ENCODE results near the gene RAB39B. TPM values are rescaled to one million over a fixed set of nuclear protein-coding genes. Genes with fewer than 3 reads are reported as not detected.
A peak's percentile ranks its signal among the peaks of the same experiment; 100 is the strongest.

Gene RAB39B
- total RNA-seq, 1 experiment from 2014 or later: 2.0 TPM

GRCh38 chrX:155237719-155238118 is 26.6 kb downstream of the RAB39B start:
- BruUV-seq (replicated peaks): no TSS peak
- POLR2A ChIA-PET: no interaction called here

GRCh38 chrX:155235891-155236290 is 28.4 kb downstream of the RAB39B start:
- in situ Hi-C loops (cut with HindIII; ENCODE audit: low pct_unique_long_range_greater_than_20kb, low sequenced_read_pairs): no loop called here

More at GRCh38 chrX:155237719-155238118, 26.6 kb downstream of the RAB39B start:
- Histone ChIP-seq H3K9me3 (ENCODE audit: control insufficient read depth, insufficient read depth, low read depth, low read length) (no peaks in the 10 kb centered on the region), H3K27me3 (ENCODE audit: control insufficient read depth, insufficient read depth, low read length) (no peaks in the 10 kb centered on the region), H3K4me3 (ENCODE audit: low read depth in 2 of 2, low read length in 2 of 2) (no peak overlapping the region), H3K36me3 (ENCODE audit: control insufficient read depth, insufficient read depth, low read length) (peaks cover 40% of the 10 kb centered on the region), H3K4me1 (ENCODE audit: control insufficient read depth, insufficient read depth, low read length) (no peaks in the 10 kb centered on the region), H3K27ac (ENCODE audit: low read length) (no peak overlapping the region)
- no peak for DNase-seq (ENCODE audit: low read depth, low spot score)
- TF ChIP-seq TCF7L2 (IDR thresholded peaks at IDR 0.05; ENCODE audit: low read depth, low read length) (no peak), CTCF (IDR thresholded peaks at IDR 0.05) (no peak), POLR2AphosphoS5 (IDR thresholded peaks at IDR 0.05; ENCODE audit: low read depth, low read length) (no peak)
- CTCF ChIA-PET: no interaction called here
- in situ Hi-C loops (cut with HindIII; ENCODE audit: low pct_unique_long_range_greater_than_20kb, low sequenced_read_pairs): no loop called here
- intact Hi-C loops (cut with micrococcal nuclease; ENCODE audit: unreplicated experiment): no loop called here
- no peak for ATAC-seq

More at GRCh38 chrX:155235891-155236290, 28.4 kb downstream of the RAB39B start:
- DNase-seq (ENCODE audit: low read depth, low spot score) (peak; percentile 12), ATAC-seq (peak; percentile 53; the same call in 1 of the 2 replicates)
- no TSS peak for BruUV-seq (replicated peaks)
- ChIA-PET POLR2A (no interaction called here), CTCF (no interaction called here)
- no peaks in the 10 kb centered on the region for H3K27me3 ChIP-seq (ENCODE audit: control insufficient read depth, insufficient read depth, low read length)
- no peak overlapping the region for H3K27ac ChIP-seq (ENCODE audit: low read length)
- intact Hi-C loops (cut with micrococcal nuclease; ENCODE audit: unreplicated experiment): no loop called here
- no peak for TF ChIP-seq TCF7L2 (IDR thresholded peaks at IDR 0.05; ENCODE audit: low read depth, low read length)
- TF ChIP-seq CTCF (IDR thresholded peaks at IDR 0.05): no peak
- TF ChIP-seq REST (IDR thresholded peaks at IDR 0.05; ENCODE audit: insufficient read depth in 1 of 2, low read depth in 2 of 2, low read length in 1 of 2): no peak
- H3K4me3 ChIP-seq (ENCODE audit: low read depth in 2 of 2, low read length in 2 of 2): no peak overlapping the region
- peaks cover 46% of the 10 kb centered on the region for H3K36me3 ChIP-seq (ENCODE audit: control insufficient read depth, insufficient read depth, low read length)
- H3K9me3 ChIP-seq (ENCODE audit: control insufficient read depth, insufficient read depth, low read depth, low read length): no peaks in the 10 kb centered on the region
- no peaks in the 10 kb centered on the region for H3K4me1 ChIP-seq (ENCODE audit: control insufficient read depth, insufficient read depth, low read length)

Measured in Panc1 (cell line).